GM12878 (cell line): ENCODE results near the gene WDR45B. TPM values are rescaled to one million over a fixed set of nuclear protein-coding genes. Genes with fewer than 3 reads are reported as not detected.

Source experiments
- ATAC-seq: fragments of 200-7000 bp; cut with Tn5 transposase; 3 replicates; pipeline ENCODE4 v1.9.1; 2020; ENCODE audit warnings: mild to moderate bottlenecking, moderate library complexity
- BruUV-seq: library from RNA; stranded (reverse); fragments of 400-500 nt; replicated peaks from 2 replicates; lab custom pipeline; 2021; lab: Mats Ljungman, UMichigan
- CTCF ChIA-PET: fragments of 300-600 bp; sonication (Branson Sonifier 250); formaldehyde crosslinking; extraction: SDS; loops from one replicate; lab custom pipeline; 2021; ENCODE audit warnings: inconsistent platforms; lab: Yijun Ruan, JAX
- POLR2A ChIA-PET: fragments of 350-600 bp; formaldehyde crosslinking; extraction: SDS; loops from one replicate; lab custom pipeline; 2021; ENCODE audit warnings: inconsistent platforms; lab: Charles Lee
- RAD21 ChIA-PET: fragments of 300-600 bp; sonication (Branson Sonifier 250); formaldehyde crosslinking; loops from one replicate; lab custom pipeline; 2023; ENCODE audit warnings: antibody characterized with exemption; ENCODE audit not compliant: unreplicated experiment; lab: Charles Lee
- SMC1A ChIA-PET: fragments of 300-600 bp; sonication (Branson Sonifier 250); formaldehyde crosslinking; loops from one replicate; lab custom pipeline; 2023; ENCODE audit not compliant: unreplicated experiment, uncharacterized antibody; lab: Charles Lee
- DNase-seq: peaks from one replicate; pipeline ENCODE4 v3.0.0-alpha.2; 2011; ENCODE audit warnings: low read depth, low spot score
- FAIRE-seq: peaks from 3 replicates; lab custom pipeline; 2011; peaks lifted over from hg19 to GRCh38; lab: Jason Lieb, UNC
- H2AFZ ChIP-seq: 2 replicates; pipeline ENCODE4 v1.6.0; 2011; ENCODE audit warnings: low read depth, low read length, control low read depth; ENCODE audit not compliant: control insufficient read depth
- H3K27ac ChIP-seq: 2 replicates; pipeline ENCODE4 v1.5.1; 2011; ENCODE audit warnings: control low read depth; ENCODE audit not compliant: control insufficient read depth, insufficient read depth
- H3K27me3 ChIP-seq, 2 experiments: replicated peaks in 1 of 2; 2 replicates each; pipeline versions ENCODE4 v1.6.0 to v1.6.1; 2011; ENCODE audit warnings: low read length in 1 of 2; ENCODE audit not compliant: control insufficient read depth in 2 of 2, insufficient read depth in 2 of 2
- H3K36me3 ChIP-seq, 2 experiments: 2 replicates each; pipeline ENCODE4 v1.5.1; 2011; ENCODE audit warnings: low read length in 1 of 2; ENCODE audit not compliant: control insufficient read depth in 2 of 2, insufficient read depth in 2 of 2
- H3K4me1 ChIP-seq: 2 replicates; pipeline ENCODE4 v1.6.1; 2011; ENCODE audit warnings: mild to moderate bottlenecking, low read length, moderate library complexity, mixed read lengths; ENCODE audit not compliant: control insufficient read depth, insufficient read depth
- H3K4me2 ChIP-seq: 2 replicates; pipeline ENCODE4 v1.6.0; 2011; ENCODE audit warnings: control low read depth; ENCODE audit not compliant: control insufficient read depth, insufficient read depth
- H3K4me3 ChIP-seq: fragments of 200-600 bp; sonication (generic); 2 replicates; pipeline ENCODE4 v1.5.1; 2016
- H3K79me2 ChIP-seq: 2 replicates; pipeline ENCODE4 v1.6.0; 2011; ENCODE audit warnings: low read length; ENCODE audit not compliant: control insufficient read depth, insufficient read depth
- H3K9ac ChIP-seq: 2 replicates; pipeline ENCODE4 v1.8.0; 2011; ENCODE audit warnings: low read length, control low read depth, mixed read lengths; ENCODE audit not compliant: control insufficient read depth, insufficient read depth
- H3K9me3 ChIP-seq: replicated peaks from 3 replicates; pipeline ENCODE4 v1.5.1; 2011; ENCODE audit warnings: mild to moderate bottlenecking, low read length; ENCODE audit not compliant: control insufficient read depth, insufficient read depth
- H4K20me1 ChIP-seq: 2 replicates; pipeline ENCODE4 v1.6.0; 2011; ENCODE audit not compliant: control insufficient read depth, insufficient read depth
- BCL11A ChIP-seq: IDR thresholded peaks from 2 replicates; pipeline ENCODE4 v1.6.1; 2011; ENCODE audit warnings: low read depth, low read length
- BHLHE40 ChIP-seq, 2 experiments: fragments of 450-650 bp in 1 of 2; IDR thresholded peaks; 2 replicates each; pipeline ENCODE4 v1.6.1; 2011 to 2017; ENCODE audit warnings: low read depth in 2 of 2, borderline replicate concordance in 1 of 2, improper control_type of control experiment in 1 of 2, low read length in 1 of 2, mild to moderate bottlenecking in 1 of 2
- BMI1 ChIP-seq: fragments of 450-650 bp; IDR thresholded peaks from 2 replicates; pipeline ENCODE4 v1.6.1; 2016; ENCODE audit warnings: mild to moderate bottlenecking, moderate library complexity, borderline replicate concordance
- E2F4 ChIP-seq: IDR thresholded peaks from 2 replicates; pipeline ENCODE4 v1.6.1; 2012; ENCODE audit warnings: low read depth, low read length, improper control_type of control experiment
- E2F8 ChIP-seq: fragments of 450-650 bp; IDR thresholded peaks from 2 replicates; pipeline ENCODE4 v1.6.1; 2018; ENCODE audit warnings: mild to moderate bottlenecking, low read depth, moderate library complexity; ENCODE audit not compliant: partially characterized antibody
- MTA2 ChIP-seq: fragments of 450-650 bp; IDR thresholded peaks from 2 replicates; pipeline ENCODE4 v1.6.1; 2016; ENCODE audit warnings: low read depth, mild to moderate bottlenecking, moderate library complexity
- PRDM15 ChIP-seq: fragments of 450-650 bp; formaldehyde crosslinking; IDR thresholded peaks from 2 replicates; pipeline ENCODE4 v1.4.0; 2020; ENCODE audit warnings: mild to moderate bottlenecking, moderate library complexity
- STAT3 ChIP-seq: IDR thresholded peaks from 2 replicates; pipeline ENCODE4 v1.6.1; 2011; ENCODE audit warnings: low read depth, low read length, improper control_type of control experiment
- TARDBP ChIP-seq: IDR thresholded peaks from 2 replicates; pipeline ENCODE4 v1.6.1; 2016; ENCODE audit warnings: borderline replicate concordance
- WGBS: methylation state at CpG from one replicate; pipeline ENCODE4 v1.1.6; 2016; ENCODE audit warnings: low lambda C conversion rate; ENCODE audit not compliant: insufficient replicate concordance, insufficient coverage; ENCODE audit errors: missing lambda C conversion rate; 5-methylcytosine and 5-hydroxymethylcytosine counted together
- in situ Hi-C: fragments of 300-500 bp; cut with MboI; formaldehyde crosslinking; loops from 9 replicates; pipeline ENCODE4 v1.14.3; 2018; ENCODE audit warnings: mixed read lengths
- intact Hi-C: fragments of 100-400 bp; cut with micrococcal nuclease; formaldehyde crosslinking; loops from one replicate; pipeline ENCODE4 v1.14.2; 2022; ENCODE audit not compliant: unreplicated experiment
- polyA plus RNA-seq, 11 experiments: library from polyadenylated mRNA; depleted of rRNA in 4 of 11; unstranded in 6 of 11; stranded (reverse) in 5 of 11; fragments of >200 nt; fragmentation: Nextera tagmentation in 4 of 11; fragmentation: Illumina TruSeq in 1 of 11; extraction: Ambion mirVana in 4 of 11; extraction: Trizol in 1 of 11; gene quantifications; 1 replicate in 1 of 11; 2 replicates in 10 of 11; pipeline versions ENCODE4 v1.2.1 to v1.2.3, GENCODE V29; 2011 to 2016; ENCODE audit warnings: inconsistent platforms in 2 of 11, missing spikeins in 2 of 11, low read depth in 1 of 11
- total RNA-seq, 4 experiments: library from RNA; depleted of rRNA in 3 of 4; stranded (reverse); fragments of >200 nt in 3 of 4; fragmentation: Illumina TruSeq in 1 of 4; extraction: Trizol in 1 of 4; gene quantifications; 2 replicates each; pipeline versions ENCODE4 v1.2.1 to v1.2.3, GENCODE V29; 2013 to 2021
- TF ChIP-seq, protein P1 (sequence below): fragments of 450-650 bp; formaldehyde crosslinking; IDR thresholded peaks from 2 replicates; pipeline ENCODE4 v1.5.0; 2022; ENCODE audit warnings: mild to moderate bottlenecking, missing genetic modification characterization

Gene WDR45B
- total and polyA plus RNA-seq, 10 of the 15 experiments (the other 5 are each of a cell fraction or from before 2014, with no cell fraction given) = 1.0 to 73.7 (median 26.6) TPM

- no peak overlapping the region for H2AFZ ChIP-seq
- H3K9ac ChIP-seq = no peak overlapping the region
- no peak for FAIRE-seq
- no peaks in the 10 kb centered on the region for H4K20me1 ChIP-seq
- no peaks in the 10 kb centered on the region for H3K4me1 ChIP-seq
- H3K36me3 ChIP-seq = no peaks in the 10 kb centered on the region
- H3K79me2 ChIP-seq = no peaks in the 10 kb centered on the region
- POLR2A ChIA-PET = no interaction called here
- H3K27me3 ChIP-seq = no peaks in the 10 kb centered on the region
- no peak overlapping the region for H3K27ac ChIP-seq
- SMC1A ChIA-PET = no interaction called here
- H3K9me3 ChIP-seq = no peaks in the 10 kb centered on the region
- no peak overlapping the region for H3K4me3 ChIP-seq
- BruUV-seq = no TSS peak
- 56% methylated on average over 23 of the region's 23 CpGs for WGBS
- RAD21 ChIA-PET = no interaction called here
- no peak for DNase-seq
- CTCF ChIA-PET = interaction anchor here (0.8 kb wide), 1 partner anchor 9 kb away, joined by 3 read pairs; no protein-coding TSS in a partner anchor
- intact Hi-C loops (no loop called here), in situ Hi-C loops (no loop called here)
- H3K4me2 ChIP-seq = no peak overlapping the region
- ATAC-seq = no peak
- no peak for TF ChIP-seq E2F8
- TF ChIP-seq BHLHE40 (IDR thresholded peaks at IDR 0.05; ENCODE audit: borderline replicate concordance in 1 of 2, low read depth in 2 of 2, low read length in 1 of 2) = no peak
- TF ChIP-seq BCL11A = no peak
- no peak for TF ChIP-seq PRDM15 (CRISPR knock-in tag)
- TF ChIP-seq BMI1 = no peak
- no peak for TF ChIP-seq E2F4
- TF ChIP-seq MTA2 = no peak
- TF ChIP-seq, protein P1, sequence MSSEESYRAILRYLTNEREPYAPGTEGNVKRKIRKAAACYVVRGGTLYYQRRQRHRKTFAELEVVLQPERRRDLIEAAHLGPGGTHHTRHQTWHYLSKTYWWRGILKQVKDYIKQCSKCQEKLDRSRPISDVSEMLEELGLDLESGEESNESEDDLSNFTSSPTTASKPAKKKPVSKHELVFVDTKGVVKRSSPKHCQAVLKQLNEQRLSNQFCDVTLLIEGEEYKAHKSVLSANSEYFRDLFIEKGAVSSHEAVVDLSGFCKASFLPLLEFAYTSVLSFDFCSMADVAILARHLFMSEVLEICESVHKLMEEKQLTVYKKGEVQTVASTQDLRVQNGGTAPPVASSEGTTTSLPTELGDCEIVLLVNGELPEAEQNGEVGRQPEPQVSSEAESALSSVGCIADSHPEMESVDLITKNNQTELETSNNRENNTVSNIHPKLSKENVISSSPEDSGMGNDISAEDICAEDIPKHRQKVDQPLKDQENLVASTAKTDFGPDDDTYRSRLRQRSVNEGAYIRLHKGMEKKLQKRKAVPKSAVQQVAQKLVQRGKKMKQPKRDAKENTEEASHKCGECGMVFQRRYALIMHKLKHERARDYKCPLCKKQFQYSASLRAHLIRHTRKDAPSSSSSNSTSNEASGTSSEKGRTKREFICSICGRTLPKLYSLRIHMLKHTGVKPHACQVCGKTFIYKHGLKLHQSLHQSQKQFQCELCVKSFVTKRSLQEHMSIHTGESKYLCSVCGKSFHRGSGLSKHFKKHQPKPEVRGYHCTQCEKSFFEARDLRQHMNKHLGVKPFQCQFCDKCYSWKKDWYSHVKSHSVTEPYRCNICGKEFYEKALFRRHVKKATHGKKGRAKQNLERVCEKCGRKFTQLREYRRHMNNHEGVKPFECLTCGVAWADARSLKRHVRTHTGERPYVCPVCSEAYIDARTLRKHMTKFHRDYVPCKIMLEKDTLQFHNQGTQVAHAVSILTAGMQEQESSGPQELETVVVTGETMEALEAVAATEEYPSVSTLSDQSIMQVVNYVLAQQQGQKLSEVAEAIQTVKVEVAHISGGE (CRISPR knock-in tag) = no peak
- no peak for TF ChIP-seq TARDBP
- TF ChIP-seq STAT3 = no peak
Observed at GRCh38 chr17:82677353-82677925, 29.2 kb upstream of the WDR45B start.
